Stimulated activated CD4-positive, alpha-beta T cell treated with anti-CD3 and anti-CD28 coated beads, Interleukin-15, amount 100 ng/mL, for 1 hour (primary cell): ENCODE results near the gene SH3RF3.

ENCODE experiments used
- DNase-seq, 2 donors: peaks; one replicate each; pipeline ENCODE4 v3.0.0-alpha.2; 2020; ENCODE audit warnings: low read depth in 1 of 2, low spot score in 1 of 2

SH3RF3 gene

GRCh38 chr2:109233643-109234042 lies 104.6 kb downstream of the SH3RF3 start:
- DNase-seq: no peak

GRCh38 chr2:109234355-109234754 lies 105.3 kb downstream of the SH3RF3 start:
- no peak for DNase-seq

DNA sequence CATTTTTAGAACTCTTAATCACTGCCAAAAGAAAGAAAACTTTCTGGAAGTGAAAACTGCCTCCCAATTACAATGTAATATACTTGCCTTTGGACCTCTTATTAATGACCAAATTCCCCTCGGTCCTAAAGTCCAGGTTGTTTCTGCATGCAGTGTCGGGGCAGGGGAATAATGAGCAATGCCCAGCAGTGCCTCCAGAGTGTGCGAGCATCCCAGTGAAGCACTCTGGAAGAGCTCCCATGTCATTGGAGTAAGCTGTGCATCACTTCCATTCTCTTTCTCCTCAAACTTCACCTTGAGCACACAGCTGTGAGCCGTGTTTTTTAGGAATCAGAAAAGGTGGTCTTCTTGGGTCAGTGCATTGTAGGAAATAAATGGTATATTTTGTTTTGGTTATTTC lies 107.1 kb downstream of the SH3RF3 start:
- DNase-seq: no peak

DNA sequence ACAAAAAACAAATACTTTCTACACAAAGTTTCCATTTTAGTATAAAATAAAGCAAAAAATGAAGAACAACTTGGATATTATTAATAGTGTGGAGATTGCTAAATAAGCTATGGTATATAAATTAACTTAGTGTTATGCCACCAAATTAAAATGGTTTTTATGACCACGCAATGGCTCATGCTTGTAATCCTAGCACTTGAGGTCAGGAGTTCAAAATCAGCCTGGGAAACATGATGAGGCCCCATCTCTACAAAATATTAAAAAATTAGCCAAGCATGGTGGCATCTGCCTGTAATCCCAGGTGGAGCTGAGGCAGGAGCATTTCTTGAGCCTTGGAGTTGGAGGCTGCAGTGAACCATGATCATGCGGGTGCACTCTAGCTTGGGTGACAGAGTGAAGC lies 108.8 kb downstream of the SH3RF3 start:
- no peak for DNase-seq

- no peak for DNase-seq
Measured at GRCh38 chr2:109238580-109238979, 109.6 kb downstream of the SH3RF3 start.

DNA sequence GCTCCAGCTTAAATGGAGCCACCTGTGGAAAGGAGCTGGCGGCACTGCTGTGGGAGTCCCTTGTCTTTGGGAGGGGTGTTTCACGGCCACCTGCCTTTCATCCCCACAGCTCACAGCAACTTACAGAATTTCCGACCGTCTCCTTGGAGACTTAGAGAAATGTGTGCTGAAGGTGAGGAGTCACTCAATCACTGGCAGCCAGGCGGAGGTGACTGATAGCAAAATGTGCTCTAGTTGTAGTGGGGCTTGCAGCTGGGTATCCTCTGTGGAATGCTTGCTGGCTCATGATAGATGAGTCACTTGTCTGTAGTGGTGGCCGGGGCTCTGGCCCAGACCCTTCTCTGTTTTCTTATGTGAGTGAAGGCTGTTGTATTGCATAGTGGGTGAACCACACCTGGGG lies 110.7 kb downstream of the SH3RF3 start:
- DNase-seq: no peak

GRCh38 chr2:109242210-109242653 lies 113.2 kb downstream of the SH3RF3 start:
- DNase-seq: no peak

- DNase-seq: no peak
Measured at GRCh38 chr2:109242654-109243331, 113.8 kb downstream of the SH3RF3 start.

DNA sequence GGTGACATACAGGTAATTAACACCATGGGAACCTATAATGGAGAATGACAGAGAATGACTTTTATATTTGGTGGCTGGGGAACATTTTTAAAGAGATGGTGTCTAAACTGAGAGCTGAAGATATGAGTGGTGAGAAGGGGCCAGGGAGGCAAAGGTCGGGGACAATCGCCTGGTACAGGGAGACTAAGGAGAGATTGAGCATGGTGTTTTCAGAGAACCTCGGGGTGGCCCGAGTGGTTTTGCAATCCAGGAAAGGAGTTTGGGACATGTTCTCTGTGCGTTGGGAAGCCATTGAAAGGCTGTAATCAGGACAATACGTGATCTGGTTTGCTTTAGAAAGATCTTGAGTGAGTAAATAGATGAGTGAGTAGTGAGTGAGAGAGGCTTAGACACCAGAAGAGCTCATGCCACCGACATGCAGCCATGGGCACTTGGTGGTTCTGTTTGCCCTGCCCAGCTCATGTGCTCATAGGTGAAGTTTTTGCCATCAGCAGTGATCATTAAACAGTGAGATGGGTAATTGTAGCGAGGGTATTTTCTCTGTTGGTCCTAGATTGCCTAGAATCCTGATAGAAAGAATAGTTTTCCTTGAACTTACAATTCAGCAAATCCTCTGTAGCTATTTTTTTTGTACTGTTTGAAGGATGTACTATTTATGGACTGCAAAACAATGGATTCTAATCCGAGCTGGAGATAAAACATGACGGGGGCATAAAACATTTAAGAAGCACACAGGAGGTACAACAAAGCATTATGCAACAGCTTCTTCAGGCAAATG lies 114.7 kb downstream of the SH3RF3 start:
- DNase-seq: no peak

DNA sequence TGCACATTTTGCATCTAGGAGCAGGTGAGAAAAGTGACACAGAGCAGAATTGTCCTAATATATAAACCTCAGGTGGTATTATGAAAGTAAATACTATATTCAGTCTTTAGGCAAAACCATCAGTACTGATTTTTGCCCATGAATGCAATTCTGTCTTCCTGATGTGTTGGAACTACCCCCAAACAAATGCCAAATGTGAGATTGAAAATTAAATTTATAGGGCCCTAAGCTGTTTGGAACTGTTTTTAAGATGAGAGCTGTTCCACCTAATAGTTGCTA lies 115.2 kb downstream of the SH3RF3 start:
- no peak for DNase-seq

- no peak for DNase-seq
Measured at GRCh38 chr2:109244750-109245382, 115.9 kb downstream of the SH3RF3 start.

- DNase-seq: no peak
Measured at GRCh38 chr2:109246176-109246575, 117.2 kb downstream of the SH3RF3 start.

- DNase-seq: no peak
Measured at GRCh38 chr2:109246616-109247015, 117.6 kb downstream of the SH3RF3 start.

- no peak for DNase-seq
Measured at GRCh38 chr2:109247340-109247739, 118.3 kb downstream of the SH3RF3 start.

GRCh38 chr2:109247812-109248211 lies 118.8 kb downstream of the SH3RF3 start:
- DNase-seq: no peak

DNA sequence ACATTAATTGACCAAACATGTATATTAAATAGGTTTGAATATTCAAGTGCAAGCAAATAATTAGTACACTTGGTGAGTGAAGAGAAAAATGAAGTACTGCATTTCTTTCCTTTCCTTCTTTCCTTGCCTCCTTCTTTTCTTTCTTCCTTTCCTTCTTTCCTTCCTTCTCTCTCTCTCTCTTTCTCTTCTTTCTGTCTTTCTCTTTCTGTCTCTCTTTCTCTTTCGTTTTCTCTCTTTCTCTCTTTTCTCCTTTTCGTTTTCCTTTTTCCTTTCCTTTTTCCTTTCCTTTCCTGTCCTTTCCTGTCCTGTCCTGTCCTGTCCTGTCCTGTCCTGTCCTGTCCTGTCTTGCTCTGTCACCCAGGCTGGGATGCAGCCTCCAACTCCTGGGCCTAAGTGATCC lies 119.6 kb downstream of the SH3RF3 start:
- DNase-seq: no peak

GRCh38 chr2:109253217-109253616 lies 124.2 kb downstream of the SH3RF3 start:
- DNase-seq: no peak

DNA sequence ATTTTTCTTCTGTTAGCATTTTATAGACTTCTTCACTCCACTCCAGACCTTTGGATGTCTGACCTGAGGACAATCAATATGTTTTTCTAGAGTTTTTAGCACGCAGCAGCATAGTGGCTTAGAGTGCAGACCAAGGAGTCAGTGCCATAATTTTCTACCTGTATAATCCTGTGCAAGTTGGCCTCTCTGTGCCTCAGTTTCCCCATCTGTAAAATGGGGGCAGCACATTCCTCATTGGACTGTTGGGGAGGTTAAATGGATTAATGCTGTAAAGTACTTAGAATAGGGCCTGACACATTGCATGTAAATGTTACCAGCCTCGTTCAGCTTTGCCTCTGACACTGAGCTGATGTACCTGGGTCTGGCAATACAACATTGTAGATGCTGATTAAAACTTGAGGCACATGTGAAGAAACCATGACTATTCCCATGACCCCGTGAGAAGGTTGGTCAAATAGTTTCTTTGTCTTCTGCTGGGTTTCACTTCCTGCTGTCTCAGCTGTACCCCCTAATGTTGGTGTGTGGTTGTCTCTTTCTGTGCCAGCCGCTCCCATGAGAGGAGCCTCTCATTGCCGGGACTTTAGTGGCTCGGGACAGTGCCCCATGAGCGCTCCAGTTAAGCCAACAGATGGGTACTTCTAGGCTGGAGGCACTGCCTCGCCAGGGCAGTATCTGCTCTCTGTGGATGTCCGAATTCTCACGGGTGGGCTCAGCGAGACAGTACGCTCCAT lies 125.3 kb downstream of the SH3RF3 start:
- no peak for DNase-seq

- no peak for DNase-seq
Measured at GRCh38 chr2:109255654-109256053, 126.6 kb downstream of the SH3RF3 start.

DNA sequence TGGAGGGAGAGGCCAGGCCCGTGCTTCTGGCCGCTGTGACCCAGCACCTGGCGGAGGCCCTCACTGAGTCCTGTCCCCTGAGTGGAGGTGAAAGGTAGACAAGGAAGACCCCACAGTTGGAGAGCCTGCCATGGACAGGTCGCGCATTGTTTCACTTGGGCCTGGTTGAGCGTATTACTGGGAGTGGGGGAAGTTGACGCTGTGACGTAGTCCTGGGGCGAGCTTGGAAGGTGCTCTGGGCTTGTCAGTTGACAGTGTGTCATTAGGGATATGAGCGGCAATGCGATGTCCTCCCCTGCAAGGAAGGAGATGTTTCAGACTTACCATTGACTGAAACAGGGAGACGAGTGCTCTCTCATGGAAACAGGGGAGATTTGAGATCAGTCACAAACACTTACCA lies 127.1 kb downstream of the SH3RF3 start:
- DNase-seq: no peak

- DNase-seq: no peak
Measured at GRCh38 chr2:109256921-109257320, 127.9 kb downstream of the SH3RF3 start.

- no peak for DNase-seq
Measured at GRCh38 chr2:109257653-109258052, 128.6 kb downstream of the SH3RF3 start.
